AG09319 (cell line): ENCODE results near the gene TSPOAP1.

ENCODE experiments used
- DNase-seq: peaks from one replicate; pipeline ENCODE4 v3.0.0-alpha.2; 2010; ENCODE audit warnings: low read depth; ENCODE audit errors: extremely low read depth
- CTCF ChIP-seq: IDR thresholded peaks from 2 replicates; pipeline ENCODE4 v1.5.1; 2011; ENCODE audit warnings: low read depth, mild to moderate bottlenecking, inconsistent platforms, low read length, moderate library complexity

Gene TSPOAP1

DNA sequence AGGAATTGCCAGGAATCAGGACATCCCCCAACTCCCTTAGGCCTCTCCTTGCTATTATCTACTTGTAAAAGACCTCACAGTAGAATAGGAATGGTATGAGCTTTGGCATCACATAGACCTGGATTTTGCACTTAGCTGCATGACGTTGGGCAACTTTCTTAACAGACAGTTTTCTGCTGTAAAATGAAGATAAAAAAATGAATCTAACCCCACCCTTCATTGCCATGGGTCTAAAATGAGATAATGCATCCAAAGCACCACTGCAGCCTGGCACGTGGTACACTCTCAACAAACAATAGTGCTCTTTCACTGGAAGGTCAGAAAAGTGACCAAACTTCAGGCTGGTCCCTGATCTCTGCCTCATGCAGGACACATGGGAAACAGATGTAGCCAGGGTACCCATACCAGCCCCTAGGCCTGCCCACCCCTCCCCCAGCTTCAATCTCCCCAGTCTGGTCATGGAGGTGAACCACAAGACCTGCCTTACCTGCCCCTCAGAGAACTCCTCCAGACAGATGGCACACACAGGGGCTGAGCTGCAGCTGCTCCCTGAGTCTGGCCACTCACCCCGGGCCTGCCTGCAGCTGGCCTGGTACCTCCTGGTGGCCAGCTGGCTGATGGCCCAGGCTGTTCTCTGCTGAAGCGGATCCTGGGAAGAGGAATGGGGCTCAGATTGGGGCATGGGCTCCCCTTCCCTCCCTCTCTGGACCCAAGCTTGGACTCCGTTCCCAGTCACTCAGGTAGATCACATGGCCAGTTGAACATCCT lies 31.9 kb upstream of the TSPOAP1 start:
- no peak for TF ChIP-seq CTCF
- no peak for DNase-seq

DNA sequence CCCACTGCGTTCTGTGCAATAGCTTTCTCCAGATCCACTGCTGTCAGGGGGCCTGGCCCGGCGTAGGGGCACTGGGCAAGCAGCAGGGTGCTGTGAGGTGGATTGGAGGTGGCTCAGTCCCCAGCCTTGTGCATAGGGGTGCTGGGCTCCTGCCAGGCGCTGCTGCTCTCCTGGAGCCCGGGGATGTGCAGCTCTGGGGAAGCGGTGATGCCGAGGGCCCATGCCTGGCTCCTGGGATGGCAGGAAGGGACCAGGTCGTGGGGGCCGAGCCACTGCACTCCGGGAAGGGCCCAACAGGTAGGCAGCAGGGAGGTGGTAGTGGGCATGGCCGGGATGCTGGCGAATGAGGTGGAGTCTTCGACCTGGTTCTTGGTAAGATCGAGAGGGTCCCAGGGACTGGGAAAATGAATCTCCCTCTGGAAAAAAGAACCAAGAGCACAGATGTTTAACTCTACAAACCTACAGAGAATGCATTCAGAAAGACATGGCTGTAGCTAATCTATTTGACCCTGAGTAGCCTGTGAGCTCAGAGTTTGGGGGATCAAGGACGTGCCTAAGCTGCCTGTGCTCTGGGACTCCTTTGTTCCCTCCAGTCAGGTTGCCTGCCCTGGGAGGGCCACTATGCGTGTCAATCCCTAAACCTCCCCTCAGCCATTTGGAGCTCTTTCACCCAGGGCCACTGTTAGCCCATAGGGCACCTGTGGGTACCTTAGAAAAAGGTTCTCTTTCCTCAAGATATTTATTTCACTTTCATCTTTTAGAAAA lies 30.0 kb upstream of the TSPOAP1 start:
- no peak for DNase-seq
- TF ChIP-seq CTCF, result no peak

- DNase-seq, result no peak
- TF ChIP-seq CTCF, result no peak
Measured at GRCh38 chr17:58357312-58358297, 29.0 kb upstream of the TSPOAP1 start.

GRCh38 chr17:58356231-58356630 lies 27.6 kb upstream of the TSPOAP1 start:
- TF ChIP-seq CTCF, result no peak
- no peak for DNase-seq

GRCh38 chr17:58354541-58355216 lies 26.1 kb upstream of the TSPOAP1 start:
- TF ChIP-seq CTCF, result no peak
- DNase-seq, result no peak

- DNase-seq, result no peak
- no peak for TF ChIP-seq CTCF
Measured at GRCh38 chr17:58353389-58353825, 24.8 kb upstream of the TSPOAP1 start.
